Stimulated activated CD8-positive, alpha-beta memory T cell treated with anti-CD3 and anti-CD28 coated beads, Interleukin-12 subunit alpha, Interleukin-12 subunit beta, amount 100 ng/mL, for 1 hour (primary cell): ENCODE measurements around the gene HTR2A.

Experiments
- DNase-seq: peaks from one replicate; pipeline ENCODE4 v3.0.0-alpha.2; 2020; ENCODE audit warnings: low read depth

HTR2A gene

GRCh38 chr13:46896341-46897137 is at the start of gene HTR2A:
Gene HTR2A, minus strand, starts transcription at chr13:46897053. Its CDS starts 1,147 bp downstream, at chr13:46895906.
- DNase-seq = no peak

DNA sequence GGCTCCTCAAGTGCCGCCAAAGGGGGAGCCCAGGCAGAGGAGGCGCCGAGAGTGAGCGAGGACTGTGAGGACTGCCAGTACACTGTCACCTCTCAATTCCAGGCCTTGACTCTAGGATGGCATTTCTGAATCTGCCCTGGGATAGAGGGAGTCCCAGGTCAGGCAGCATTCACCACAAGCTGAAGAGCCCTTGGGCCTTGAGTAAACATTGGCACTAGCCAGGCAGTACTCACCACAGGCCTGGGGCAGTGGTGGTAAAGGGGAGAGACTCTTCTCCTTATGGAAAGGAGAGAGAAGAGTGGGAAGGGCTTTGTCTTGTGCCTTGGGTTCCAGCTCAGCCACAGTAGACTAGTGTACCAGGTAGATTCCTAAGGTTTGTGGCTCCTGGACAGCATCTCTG is 39.7 kb upstream of the HTR2A start:
- no peak for DNase-seq

GRCh38 chr13:46934749-46935148 is 37.9 kb upstream of the HTR2A start:
- DNase-seq = no peak

DNA sequence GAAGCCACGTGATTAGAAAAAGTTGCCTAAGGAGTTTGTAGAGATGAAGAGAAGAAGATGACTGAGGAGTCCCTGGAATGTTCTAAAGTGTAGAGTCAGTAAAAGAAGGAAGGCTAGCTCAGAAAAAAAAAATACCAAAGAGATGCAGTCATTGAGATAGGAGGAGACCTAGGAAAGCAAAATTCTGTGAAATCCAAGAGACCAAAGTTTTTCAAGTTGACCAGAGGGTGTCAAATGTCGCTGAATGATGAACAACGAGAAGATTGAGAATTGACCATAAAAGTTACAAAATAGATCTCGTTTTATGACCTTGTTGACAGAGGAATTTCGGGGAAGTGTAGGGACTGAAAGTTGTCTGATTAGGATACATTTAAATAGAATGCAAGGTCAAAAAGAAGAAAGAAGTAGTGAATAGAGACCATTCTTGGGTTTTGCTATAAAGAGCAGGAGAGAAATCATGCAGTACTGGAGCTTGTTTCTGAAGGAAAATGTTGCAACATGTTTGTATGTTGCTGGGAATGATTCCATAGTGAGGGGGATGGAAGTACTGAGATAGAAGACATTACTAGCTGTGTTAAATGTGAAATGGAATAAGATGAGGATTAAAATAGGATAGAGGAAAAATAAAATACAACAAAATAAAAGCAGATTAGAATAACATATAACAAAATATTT is 30.2 kb upstream of the HTR2A start:
- DNase-seq = no peak

GRCh38 chr13:46925486-46925885 is 28.6 kb upstream of the HTR2A start:
- DNase-seq = no peak

- DNase-seq = no peak
These were observed 17.5 kb upstream of the HTR2A start for GRCh38 chr13:46914341-46914740.

GRCh38 chr13:46913757-46914156 is 16.9 kb upstream of the HTR2A start:
- no peak for DNase-seq

DNA sequence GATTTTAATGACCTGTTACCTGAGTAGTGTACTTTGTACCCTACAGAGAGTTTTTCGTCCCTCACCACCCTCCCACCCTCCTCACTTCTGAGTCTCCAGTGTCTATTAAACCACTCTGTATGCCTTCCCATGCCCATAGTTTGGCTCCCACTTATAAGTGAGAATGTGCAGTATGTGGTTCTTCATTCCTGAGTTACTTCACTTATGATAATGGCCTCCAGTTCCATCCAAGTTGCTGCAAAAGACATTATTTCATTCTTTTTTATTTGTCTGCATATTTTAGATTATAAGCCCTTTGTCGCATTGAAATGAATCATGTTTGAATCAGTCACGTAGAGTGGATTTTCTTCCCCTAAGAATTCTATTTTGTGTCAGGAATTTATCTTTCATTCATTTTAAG is 12.2 kb upstream of the HTR2A start:
- no peak for DNase-seq

DNA sequence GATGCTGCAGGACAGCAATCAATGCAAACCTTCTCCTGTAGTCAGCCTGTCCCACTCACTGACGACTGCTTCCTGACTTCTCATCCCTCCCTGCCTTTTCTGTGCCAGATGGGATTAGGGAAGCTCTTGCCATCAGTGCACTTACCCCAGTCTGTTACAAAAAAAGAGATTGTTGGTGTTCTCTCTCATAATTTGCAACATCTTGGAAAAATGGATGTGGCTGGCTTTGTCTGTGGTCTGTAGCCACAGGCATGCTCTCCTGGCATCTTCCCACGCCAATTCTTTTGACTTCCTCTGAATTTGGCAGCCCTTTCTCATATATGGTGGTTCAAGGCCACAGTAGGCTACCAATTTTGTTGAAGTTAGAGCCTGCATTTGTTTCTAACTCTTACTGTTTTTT is 11.6 kb upstream of the HTR2A start:
- DNase-seq = no peak

GRCh38 chr13:46906405-46906804 is 9.6 kb upstream of the HTR2A start:
- DNase-seq = no peak

DNA sequence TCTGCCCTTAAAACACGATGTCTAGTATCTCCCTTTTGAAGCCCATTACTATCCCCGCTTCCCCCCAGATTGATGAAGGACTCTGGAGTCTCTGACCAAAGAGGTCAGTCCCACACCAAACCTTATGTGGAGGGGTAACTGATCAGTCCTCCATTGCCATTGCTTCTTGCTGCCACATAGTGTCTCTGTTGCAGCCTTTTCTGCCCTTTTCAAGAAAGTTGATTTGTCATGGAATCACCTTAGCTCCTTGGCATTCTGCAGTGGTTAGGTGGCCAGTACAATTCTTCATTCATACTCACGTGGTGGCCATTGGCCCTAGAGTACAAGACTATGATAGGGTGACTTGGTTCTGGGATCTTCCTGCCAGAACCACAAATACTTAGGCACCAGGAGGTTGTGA is 8.4 kb upstream of the HTR2A start:
- DNase-seq = no peak

DNA sequence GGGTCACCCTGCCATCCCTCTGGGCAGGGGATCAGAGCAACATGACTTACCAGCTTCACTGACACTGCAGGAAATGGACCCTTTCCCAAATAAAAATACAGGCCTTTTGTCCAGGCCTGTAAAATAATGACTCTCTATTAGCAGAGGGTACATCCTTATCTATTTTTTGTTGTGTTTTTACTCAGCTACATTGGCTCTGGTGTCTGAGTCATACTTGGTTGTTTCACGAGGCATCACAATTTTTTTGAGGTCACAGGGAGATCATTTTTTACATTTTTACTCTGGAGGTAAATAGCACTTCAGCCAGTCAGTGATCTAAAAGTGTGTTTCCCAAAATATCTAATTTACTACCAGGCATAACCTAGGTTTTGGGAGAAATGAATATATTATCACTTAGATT is 6.9 kb upstream of the HTR2A start:
- no peak for DNase-seq

DNA sequence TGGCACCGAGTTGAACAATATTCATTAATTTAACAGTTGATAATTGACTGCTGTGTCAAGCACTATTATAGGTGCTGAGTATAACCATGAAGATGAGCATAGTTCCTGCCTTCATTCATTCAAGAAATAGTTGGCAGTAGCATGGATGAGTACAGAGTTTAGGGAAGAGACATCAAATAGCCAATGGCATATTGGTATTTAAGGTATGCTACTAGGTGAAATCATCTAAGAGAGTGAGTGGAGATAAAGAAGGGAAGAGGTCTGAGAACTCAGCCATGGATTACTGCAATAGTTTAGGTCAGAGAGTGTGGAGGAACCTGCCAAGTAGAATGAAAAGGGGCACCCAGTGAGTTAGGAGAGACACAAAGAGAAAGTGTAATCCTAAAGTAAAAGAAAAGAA is 4.9 kb upstream of the HTR2A start:
- DNase-seq = no peak

- DNase-seq = no peak
These were observed 2.9 kb upstream of the HTR2A start for GRCh38 chr13:46899801-46900200.

DNA sequence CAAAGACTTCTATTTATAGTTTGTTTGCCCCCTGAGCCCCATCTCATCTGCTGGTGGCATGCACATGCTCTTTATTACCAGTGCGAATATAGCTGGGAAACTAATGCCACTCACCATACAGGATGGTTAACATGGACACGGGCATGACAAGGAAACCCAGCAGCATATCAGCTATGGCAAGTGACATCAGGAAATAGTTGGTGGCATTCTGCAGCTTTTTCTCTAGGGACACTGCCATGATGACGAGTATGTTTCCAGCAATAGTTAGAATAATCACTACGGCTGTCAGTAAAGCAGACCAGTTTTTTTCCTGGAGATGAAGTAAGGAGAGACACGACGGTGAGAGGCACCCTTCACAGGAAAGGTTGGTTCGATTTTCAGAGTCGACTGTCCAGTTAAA is 1.5 kb downstream of the HTR2A start:
- DNase-seq = no peak

GRCh38 chr13:46894568-46894967 is 2.3 kb downstream of the HTR2A start:
- no peak for DNase-seq

DNA sequence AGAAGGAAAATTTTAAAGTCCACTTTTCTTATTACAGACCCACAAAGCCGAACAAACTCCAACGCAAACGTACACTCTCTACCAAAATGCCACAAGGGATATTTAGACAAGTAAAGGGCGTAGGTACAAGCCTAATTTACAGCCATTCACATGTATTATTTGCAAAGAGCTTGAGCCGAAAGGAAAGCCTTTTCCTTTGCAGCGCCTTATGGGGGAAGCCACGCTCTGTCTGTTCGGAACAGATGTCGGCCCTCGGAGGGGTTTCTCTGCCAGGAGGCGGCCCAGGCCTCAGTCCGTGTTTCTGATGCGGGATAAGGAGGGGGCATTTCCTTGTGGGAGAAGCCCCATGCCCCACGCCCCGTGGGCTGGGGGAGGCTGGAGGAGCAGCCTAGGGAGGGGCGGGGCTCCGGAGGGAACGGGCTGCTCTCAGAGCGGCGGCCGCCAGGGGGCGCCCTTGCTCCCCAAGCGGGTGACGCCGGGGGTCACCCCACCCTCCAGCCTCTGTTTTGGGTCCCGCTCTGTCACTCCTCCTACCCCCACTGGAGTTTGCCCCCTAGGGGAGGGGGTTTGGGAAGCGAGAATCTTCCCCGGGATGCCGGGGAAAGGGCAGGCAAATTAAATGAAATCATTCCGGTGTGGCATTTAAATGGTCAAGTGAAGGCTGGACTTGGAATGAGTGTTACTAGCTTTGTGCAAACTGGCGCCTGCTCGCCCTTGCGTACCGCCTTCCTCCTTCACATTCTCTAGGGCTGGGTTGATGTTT is 2.9 kb downstream of the HTR2A start:
- peak; percentile 22 for DNase-seq

DNA sequence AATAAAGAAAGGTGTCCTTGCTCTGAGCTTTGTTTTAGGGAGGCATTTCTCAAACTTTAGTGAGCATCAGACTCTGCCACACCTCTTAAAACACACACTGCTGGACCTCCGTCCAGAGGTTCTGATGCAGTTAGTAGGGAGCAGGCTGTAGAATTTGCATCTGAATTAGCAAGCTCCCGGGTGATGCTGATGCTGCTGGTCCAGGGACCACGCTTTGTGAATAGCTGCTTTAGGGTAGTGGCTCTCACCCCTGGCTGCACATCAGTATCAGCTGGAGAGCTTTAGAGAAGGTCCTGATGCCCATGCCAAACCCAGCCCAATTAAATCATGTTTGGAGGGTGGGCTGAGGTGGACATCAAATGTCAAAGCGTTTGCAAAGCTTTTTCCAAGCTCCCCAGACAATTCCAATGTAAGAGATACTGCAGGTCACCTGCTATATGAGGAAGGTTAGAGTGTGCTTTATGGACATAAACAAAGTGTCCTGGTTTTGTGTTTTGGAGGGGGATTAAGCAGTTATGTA is 3.6 kb downstream of the HTR2A start:
- no peak for DNase-seq

DNA sequence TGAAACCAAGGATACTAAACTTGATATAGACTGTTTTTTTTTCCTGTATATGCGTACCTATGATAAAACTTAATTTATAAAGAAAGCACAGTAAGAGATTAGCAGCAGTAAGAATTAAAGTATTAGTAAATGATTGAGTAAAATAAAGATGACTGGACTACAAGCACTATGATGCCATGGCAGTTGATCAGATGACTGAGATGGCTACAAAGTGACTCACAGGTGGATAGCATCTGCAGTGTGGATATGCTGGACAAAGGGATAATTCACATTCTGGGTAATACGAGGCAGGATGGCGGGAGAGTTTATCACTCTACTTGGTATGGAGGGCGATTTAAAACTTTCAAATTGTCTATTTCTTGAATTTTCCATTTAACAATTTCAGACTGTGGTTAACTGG is 11.8 kb downstream of the HTR2A start:
- DNase-seq = no peak

DNA sequence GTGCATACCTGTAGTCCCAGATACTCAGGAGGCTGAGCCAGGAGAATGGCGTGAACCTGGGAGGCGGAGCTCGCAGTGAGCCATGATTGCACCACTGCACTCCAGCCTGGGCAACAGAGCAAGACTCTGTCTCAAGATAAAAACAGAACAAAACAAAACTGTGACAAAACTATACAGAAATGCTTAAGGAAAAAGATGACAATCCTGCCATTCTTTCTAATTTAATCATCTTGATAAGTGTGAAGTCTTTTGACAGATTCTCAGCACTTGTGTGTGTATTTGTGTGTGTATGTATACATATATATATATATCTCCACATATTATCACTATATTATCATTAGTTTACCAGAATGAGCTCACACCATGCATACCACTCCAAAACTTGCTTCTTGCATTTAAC is 12.3 kb downstream of the HTR2A start:
- DNase-seq = no peak

DNA sequence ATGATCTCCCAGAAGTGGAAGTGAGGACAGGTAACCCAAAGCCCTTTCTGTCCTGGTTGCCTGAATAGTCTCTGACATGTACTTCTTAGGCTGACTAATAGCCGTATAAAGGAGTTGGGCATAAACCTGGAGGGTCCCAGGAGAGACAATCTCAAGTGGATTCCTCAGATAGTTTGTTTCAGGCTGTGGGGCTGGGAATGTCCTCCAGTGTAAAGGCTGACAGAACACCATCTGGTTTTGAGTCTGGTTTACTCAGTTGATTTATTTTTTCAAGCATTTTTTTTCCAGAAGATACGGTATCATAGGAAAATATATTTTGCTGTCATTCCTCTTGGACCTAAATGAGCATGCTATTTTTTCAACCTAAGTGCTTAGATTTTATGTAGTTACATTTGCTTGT is 15.2 kb downstream of the HTR2A start:
- DNase-seq = no peak

DNA sequence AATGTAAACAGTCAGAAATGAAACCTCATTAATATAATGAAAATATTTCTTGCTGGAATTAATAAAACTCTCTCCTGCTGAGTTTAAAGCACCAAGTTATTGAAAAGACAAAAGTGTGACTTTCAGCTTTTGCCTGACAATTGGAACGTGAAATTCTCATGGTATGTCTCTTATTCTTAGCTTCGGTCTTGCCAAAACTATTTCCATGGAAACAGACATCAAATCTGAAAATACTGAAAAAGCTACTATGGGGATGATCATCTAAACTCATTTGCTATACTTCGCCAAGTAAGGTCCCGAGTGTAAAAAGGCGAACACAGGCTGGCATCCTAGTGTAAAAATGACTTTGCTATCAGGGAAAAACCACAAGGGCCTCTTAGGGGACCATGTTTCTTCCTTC is 22.8 kb downstream of the HTR2A start:
- no peak for DNase-seq

DNA sequence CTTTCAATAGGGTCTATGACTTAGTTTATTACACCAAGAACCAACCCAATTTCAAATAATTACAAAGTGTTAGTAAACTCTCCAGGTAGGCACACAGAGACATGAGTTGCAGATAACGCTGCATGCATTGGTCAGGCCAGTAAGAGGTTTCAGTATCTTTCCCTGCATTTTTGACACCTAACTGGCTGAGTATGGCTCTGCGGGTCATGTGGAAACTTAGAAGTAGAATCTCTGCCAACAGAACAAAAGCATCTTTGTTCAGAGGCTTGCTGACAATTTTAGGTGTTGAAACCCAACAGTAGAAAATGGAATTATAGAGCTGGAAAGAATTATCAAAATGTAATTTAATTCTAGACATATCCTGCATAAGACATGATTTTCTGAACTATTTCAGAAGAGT is 25.3 kb downstream of the HTR2A start:
- DNase-seq = no peak
